Measurements from ENCODE around the gene TRAPPC3L.

- TF ChIP-seq EZH2 (IDR thresholded peaks at IDR 0.05) (no peak), POLR2A (IDR thresholded peaks at IDR 0.05; ENCODE audit: borderline replicate concordance, extremely low read depth, insufficient read depth, insufficient read length) (no peak), CTCF (IDR thresholded peaks at IDR 0.05 in 2 of 3, conservative IDR thresholded peaks at IDR 0.05 in 1 of 3; ENCODE audit: borderline replicate concordance in 1 of 3, insufficient read depth in 1 of 3, low read depth in 2 of 3, low read length in 2 of 3) (no peak), FOSL1 (IDR thresholded peaks at IDR 0.05; ENCODE audit: low read depth) (no peak), REST (IDR thresholded peaks at IDR 0.05; ENCODE audit: low read depth) (no peak), SP1 (IDR thresholded peaks at IDR 0.05; ENCODE audit: low read depth) (no peak)
These were observed 33.3 kb downstream of the TRAPPC3L start for GRCh38 chr6:116512111-116512559.

Measured in HCT116 (cell line).